PC-3 (cell line): ENCODE data around the gene TIRAP. TPM values are rescaled to one million over a fixed set of nuclear protein-coding genes. Genes with fewer than 3 reads are reported as not detected.

Experiments
- ATAC-seq: fragments of 200-7000 bp; cut with Tn5 transposase; 2 replicates; pipeline ENCODE4 v1.9.1; 2020; ENCODE audit warnings: mild to moderate bottlenecking, moderate library complexity
- BruUV-seq: library from RNA; stranded (reverse); fragments of 400-500 nt; replicated peaks from 2 replicates; lab custom pipeline; 2021; lab: Mats Ljungman, UMichigan
- CTCF ChIA-PET: fragments of 300-600 bp; sonication (Branson Sonifier 250); formaldehyde crosslinking; loops from one replicate; lab custom pipeline; 2022; ENCODE audit warnings: antibody characterized with exemption; lab: Charles Lee
- POLR2A ChIA-PET: fragments of 300-600 bp; sonication (Branson Sonifier 250); formaldehyde crosslinking; loops from one replicate; lab custom pipeline; 2022; ENCODE audit warnings: antibody characterized with exemption; ENCODE audit not compliant: unreplicated experiment; lab: Charles Lee
- DNase-seq: peaks from one replicate; pipeline ENCODE4 v3.0.0-alpha.2; 2015
- H2AFZ ChIP-seq: fragments of 300-600 bp; sonication (generic); 2 replicates; pipeline ENCODE4 v1.6.0; 2016; ENCODE audit warnings: antibody characterized with exemption, low read length
- H3F3A ChIP-seq: fragments of 300-600 bp; sonication (generic); one replicate; pipeline ENCODE4 v1.6.0; 2017; ENCODE audit warnings: antibody characterized with exemption, low read length, control low read depth, mild to moderate bottlenecking; ENCODE audit not compliant: unreplicated experiment
- H3K27ac ChIP-seq: fragments of 300-600 bp; sonication (generic); 2 replicates; pipeline ENCODE4 v1.5.1; 2016; ENCODE audit warnings: mild to moderate bottlenecking, low read length
- H3K27me3 ChIP-seq: fragments of 300-600 bp; sonication (generic); 2 replicates; pipeline ENCODE4 v1.6.1; 2016; ENCODE audit warnings: low read length, mixed read lengths
- H3K36me3 ChIP-seq: fragments of 300-600 bp; sonication (generic); 2 replicates; pipeline ENCODE4 v1.6.1; 2016; ENCODE audit warnings: low read depth, mixed run types, low read length, mixed read lengths
- H3K4me1 ChIP-seq: fragments of 300-600 bp; sonication (generic); 2 replicates; pipeline ENCODE4 v1.5.1; 2016; ENCODE audit warnings: low read length; ENCODE audit not compliant: insufficient read depth
- H3K4me2 ChIP-seq: fragments of 300-600 bp; sonication (generic); 2 replicates; pipeline ENCODE4 v1.6.0; 2016; ENCODE audit warnings: low read length
- H3K4me3 ChIP-seq: fragments of 300-600 bp; sonication (generic); 2 replicates; pipeline ENCODE4 v1.5.1; 2016; ENCODE audit warnings: mild to moderate bottlenecking, low read length, mixed read lengths
- H3K79me2 ChIP-seq: fragments of 300-600 bp; sonication (generic); 2 replicates; pipeline ENCODE4 v1.6.1; 2017; ENCODE audit warnings: low read length, mixed read lengths
- H3K9ac ChIP-seq: fragments of 300-600 bp; sonication (generic); 2 replicates; pipeline ENCODE4 v1.6.0; 2016; ENCODE audit warnings: mild to moderate bottlenecking, low read length
- H3K9me2 ChIP-seq: fragments of 300-600 bp; sonication (generic); replicated peaks from 2 replicates; pipeline ENCODE4 v1.6.1; 2016; ENCODE audit warnings: mixed run types, low read length, mixed read lengths
- H3K9me3 ChIP-seq: fragments of 300-600 bp; sonication (generic); 2 replicates; pipeline ENCODE4 v1.6.1; 2016; ENCODE audit warnings: low read length, mixed read lengths
- H4K20me1 ChIP-seq: fragments of 300-600 bp; sonication (generic); 2 replicates; pipeline ENCODE4 v1.6.1; 2016; ENCODE audit warnings: low read length, mixed read lengths
- CTCF ChIP-seq: fragments of 300-600 bp; sonication (generic); conservative IDR thresholded peaks from 2 replicates; pipeline ENCODE4 v1.5.1; 2017; ENCODE audit warnings: antibody characterized with exemption, low read depth, mild to moderate bottlenecking, low read length
- EZH2 ChIP-seq: fragments of 300-600 bp; sonication (generic); IDR thresholded peaks from one replicate; pipeline ENCODE4 v1.6.1; 2017; ENCODE audit warnings: antibody characterized with exemption, mild to moderate bottlenecking, low read length; ENCODE audit not compliant: unreplicated experiment
- EZH2phosphoT487 ChIP-seq: fragments of 300-600 bp; sonication (generic); IDR thresholded peaks from 2 replicates; pipeline ENCODE4 v1.6.1; 2018; ENCODE audit warnings: mild to moderate bottlenecking, antibody characterized with exemption, low read length, borderline replicate concordance
- intact Hi-C: fragments of 100-400 bp; cut with micrococcal nuclease; formaldehyde crosslinking; loops from 2 replicates; pipeline ENCODE4 v1.9.0; 2023
- total RNA-seq: library from RNA; depleted of rRNA; stranded (reverse); fragments of >200 nt; gene quantifications from 2 replicates; pipeline ENCODE4 v1.2.3, GENCODE V29; 2014

The TIRAP gene
- total RNA-seq, 1 experiment from 2014 or later: 8.4 TPM

GRCh38 chr11:126267650-126268049 is 15.2 kb upstream of the TIRAP start:
- Histone ChIP-seq H3K9ac (peak overlapping the region; percentile 97), H3K36me3 (peaks cover 55% of the 10 kb centered on the region), H4K20me1 (peaks cover 5% of the 10 kb centered on the region; the same call in 1 of the 2 replicates), H3K4me1 (peaks cover 10% of the 10 kb centered on the region), H3K9me3 (no peaks in the 10 kb centered on the region), H3K4me3 (peak overlapping the region; percentile 96), H2AFZ (no peak overlapping the region), H3K4me2 (peak overlapping the region; percentile 96), H3F3A (no peaks in the 10 kb centered on the region), H3K27ac (0 out of 2 replicates have a peak overlapping the region, but pooled peaks have one; percentile 61), H3K27me3 (no peaks in the 10 kb centered on the region), H3K9me2 (no peaks in the 10 kb centered on the region), H3K79me2 (peaks cover 58% of the 10 kb centered on the region)
- no peak for DNase-seq
- CTCF ChIA-PET: no interaction called here
- ATAC-seq: no peak
- TF ChIP-seq EZH2: no peak
- no peak for TF ChIP-seq EZH2phosphoT487
- no peak for TF ChIP-seq CTCF
- intact Hi-C loops: loop anchor here (1.0 to 2.0 kb wide), 2 partner anchors 35 to 56 kb away; partner anchors contain the start of genes FAM118B and RPUSD4
- POLR2A ChIA-PET: no interaction called here
- BruUV-seq: TSS peak; percentile 44

- CTCF ChIA-PET: no interaction called here
- ATAC-seq: peak; percentile 33
- peaks cover 58% of the 10 kb centered on the region for H3K79me2 ChIP-seq
These were observed 14.6 kb upstream of the TIRAP start for GRCh38 chr11:126268361-126268707.

More at GRCh38 chr11:126268361-126268707, 14.6 kb upstream of the TIRAP start:
- Histone ChIP-seq H3K9me2 (no peaks in the 10 kb centered on the region), H3K36me3 (peaks cover 53% of the 10 kb centered on the region), H3K4me1 (peaks cover 10% of the 10 kb centered on the region), H2AFZ (peak overlapping the region; percentile 52; the same call in 1 of the 2 replicates), H3K9ac (peak overlapping the region; percentile 97), H4K20me1 (peaks cover 5% of the 10 kb centered on the region; the same call in 1 of the 2 replicates), H3K27me3 (no peaks in the 10 kb centered on the region), H3K27ac (peak overlapping the region; percentile 61), H3F3A (no peaks in the 10 kb centered on the region), H3K4me3 (peak overlapping the region; percentile 96), H3K4me2 (peak overlapping the region; percentile 96), H3K9me3 (no peaks in the 10 kb centered on the region)
- DNase-seq: no peak
- TF ChIP-seq EZH2phosphoT487 (no peak), EZH2 (no peak), CTCF (no peak)
- POLR2A ChIA-PET: interaction anchor here (0.5 to 0.6 kb wide), 2 partner anchors 40 to 42 kb away, joined by 6 to 8 read pairs; no protein-coding TSS in a partner anchor
- no TSS peak for BruUV-seq
- intact Hi-C loops: loop anchor here (1.0 to 2.0 kb wide), 2 partner anchors 36 to 57 kb away; partner anchors contain the start of genes FAM118B and RPUSD4
